Anterior cingulate cortex (tissue), 58 donors: Measurements from ENCODE around the gene POLR2E.
A peak's percentile ranks its signal among the peaks of the same experiment; 100 is the strongest.

Experiments
- DNase-seq, 58 donors: peaks; one replicate each; lab custom pipeline; 2025; lab: John Stamatoyannopoulos, UW

The POLR2E gene

GRCh38 chr19:1054102-1055027, 40.8 kb downstream of the POLR2E start:
- no peak for DNase-seq

- DNase-seq: no peak
These were observed 41.7 kb downstream of the POLR2E start for GRCh38 chr19:1053176-1054101.

- no peak for DNase-seq
These were observed 42.7 kb downstream of the POLR2E start for GRCh38 chr19:1052349-1052975.

GRCh38 chr19:1051791-1052190, 43.4 kb downstream of the POLR2E start:
- DNase-seq: no peak

GRCh38 chr19:1050989-1051788, 44.0 kb downstream of the POLR2E start:
- no peak for DNase-seq

- no peak for DNase-seq
These were observed 45.4 kb downstream of the POLR2E start for GRCh38 chr19:1049800-1050199.

DNA sequence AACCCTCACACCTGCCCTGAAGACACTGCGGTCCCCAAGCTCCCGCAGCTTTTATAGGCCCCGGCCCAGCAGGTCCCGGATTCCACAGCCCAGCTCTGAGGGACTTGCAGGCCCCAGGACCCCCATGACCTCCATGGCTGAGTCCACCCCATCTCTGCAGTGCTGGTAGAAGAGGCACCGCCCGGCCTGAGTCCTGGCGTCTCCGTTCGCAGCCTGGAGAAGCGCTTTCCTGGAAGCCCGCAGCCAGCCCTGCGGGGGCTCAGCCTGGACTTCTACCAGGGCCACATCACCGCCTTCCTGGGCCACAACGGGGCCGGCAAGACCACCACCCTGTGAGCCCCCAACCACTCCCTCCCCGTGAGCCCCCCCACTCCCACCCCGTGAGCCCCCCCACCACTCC, 46.1 kb downstream of the POLR2E start:
- DNase-seq: no peak

DNA sequence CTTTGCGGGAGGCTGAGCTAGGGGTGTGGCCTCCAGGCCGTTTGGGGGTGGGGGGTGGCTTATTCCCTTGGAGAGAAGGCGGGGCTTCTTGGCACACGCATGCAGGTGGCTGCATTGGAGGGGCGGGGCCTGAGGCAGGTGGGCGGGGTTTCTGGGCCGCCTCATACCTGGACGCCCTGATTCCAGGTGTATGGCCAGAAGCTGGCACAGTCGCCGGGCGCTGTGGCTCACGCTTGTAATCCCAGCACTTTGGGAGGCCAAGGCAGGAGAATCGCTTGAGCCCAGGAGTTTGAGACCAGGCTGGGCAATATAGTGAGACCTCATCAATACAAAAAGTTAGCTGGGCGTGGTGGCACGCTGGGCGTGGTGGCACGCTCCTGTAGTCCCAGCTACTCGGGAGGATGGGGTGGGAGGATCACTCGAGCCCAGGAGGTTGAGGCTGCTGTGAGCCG, 47.5 kb downstream of the POLR2E start:
- no peak for DNase-seq

- DNase-seq: no peak
These were observed 48.1 kb downstream of the POLR2E start for GRCh38 chr19:1046836-1047695.

DNA sequence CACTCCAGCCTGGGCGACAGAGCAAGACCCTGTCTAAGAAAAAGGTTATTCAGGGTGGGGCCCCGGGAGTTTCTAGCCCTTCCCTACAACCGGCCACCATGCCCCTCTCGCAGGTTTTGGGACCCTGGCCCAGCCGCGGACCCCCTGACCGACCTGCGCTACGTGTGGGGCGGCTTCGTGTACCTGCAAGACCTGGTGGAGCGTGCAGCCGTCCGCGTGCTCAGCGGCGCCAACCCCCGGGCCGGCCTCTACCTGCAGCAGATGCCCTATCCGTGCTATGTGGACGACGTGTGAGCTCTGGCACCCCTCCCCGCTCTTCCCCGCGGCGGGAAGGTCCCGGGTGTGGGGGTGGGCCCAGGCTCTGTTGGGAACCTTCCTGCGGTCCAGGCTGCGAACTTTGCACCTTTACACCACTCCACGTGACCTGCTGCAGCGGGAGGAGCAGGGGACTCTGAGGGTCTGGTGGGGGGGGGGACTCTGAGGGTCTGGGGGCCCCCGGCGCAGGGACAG, 49.0 kb downstream of the POLR2E start:
- no peak for DNase-seq

DNA sequence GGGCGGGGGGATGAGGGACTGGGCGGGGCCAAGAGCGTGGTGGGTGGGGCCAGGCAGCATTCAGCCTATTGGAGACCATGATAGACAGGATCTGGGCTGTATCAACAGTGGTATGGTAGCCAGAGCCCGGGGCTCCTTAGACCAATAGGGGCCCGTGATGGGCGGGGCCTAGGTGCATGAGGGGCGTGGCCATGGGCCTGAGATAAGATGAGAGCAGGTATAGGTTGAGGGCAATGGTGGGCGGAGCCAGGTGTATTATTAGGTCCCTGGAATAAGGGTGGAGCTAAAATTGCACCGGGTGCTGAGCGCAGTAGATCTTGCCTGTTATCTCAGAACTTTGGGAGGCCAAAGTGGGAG, 50.0 kb downstream of the POLR2E start:
- no peak for DNase-seq

DNA sequence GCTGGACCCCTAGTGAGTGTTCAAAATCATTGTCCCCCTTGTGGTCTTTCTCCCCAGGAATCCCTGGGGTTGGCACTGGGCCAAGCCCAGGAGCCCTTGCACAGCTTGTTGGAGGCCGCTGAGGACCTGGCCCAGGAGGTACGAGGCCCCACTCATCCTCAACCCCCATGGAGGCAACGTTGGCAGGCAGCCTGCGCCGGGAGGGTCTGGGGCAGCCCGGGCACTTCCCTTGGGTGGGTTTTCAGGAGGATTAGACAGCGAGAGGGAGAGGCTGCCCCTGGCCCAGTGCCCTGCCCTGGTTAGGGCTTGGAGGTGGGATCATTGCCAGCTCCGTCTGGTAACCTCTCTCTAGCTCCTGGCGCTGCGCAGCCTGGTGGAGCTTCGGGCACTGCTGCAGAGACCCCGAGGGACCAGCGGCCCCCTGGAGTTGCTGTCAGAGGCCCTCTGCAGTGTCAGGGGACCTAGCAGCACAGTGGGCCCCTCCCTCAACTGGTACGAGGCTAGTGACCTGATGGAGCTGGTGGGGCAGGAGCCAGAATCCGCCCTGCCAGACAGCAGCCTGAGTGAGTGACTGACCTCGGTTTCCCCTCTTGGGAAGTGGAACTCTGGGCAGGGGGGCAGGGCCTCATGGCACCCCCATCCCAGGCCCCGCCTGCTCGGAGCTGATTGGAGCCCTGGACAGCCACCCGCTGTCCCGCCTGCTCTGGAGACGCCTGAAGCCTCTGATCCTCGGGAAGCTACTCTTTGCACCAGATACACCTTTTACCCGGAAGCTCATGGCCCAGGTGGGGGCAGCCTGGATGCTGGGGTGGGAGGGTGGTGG, 52.3 kb downstream of the POLR2E start:
- no peak for DNase-seq

GRCh38 chr19:1041835-1042685, 53.1 kb downstream of the POLR2E start:
- no peak for DNase-seq

- no peak for DNase-seq
These were observed 53.8 kb downstream of the POLR2E start for GRCh38 chr19:1041272-1041834.

GRCh38 chr19:1040476-1041271, 54.5 kb downstream of the POLR2E start:
- DNase-seq: peak; percentile 16 to 94 (median 81)
